ENCODE results near the gene PLA2G2C. TPM values are rescaled to one million over a fixed set of nuclear protein-coding genes. Genes with fewer than 3 reads are reported as not detected.

PLA2G2C gene
- total and polyA plus RNA-seq, 2 donors (not counting 3 experiments of a cell fraction or from before 2014, with no cell fraction given), result not detected

- Histone ChIP-seq H4K20me1 (replicated peaks; ENCODE audit: control insufficient read depth, extremely low read depth, insufficient read depth, low read length) (no peaks in the 10 kb centered on the region), H3K9me3 (replicated peaks; ENCODE audit: control insufficient read depth, insufficient read depth, low read length) (no peaks in the 10 kb centered on the region), H3K4me2 (ENCODE audit: insufficient read depth, low read length) (no peak overlapping the region), H3K79me2 (ENCODE audit: control insufficient read depth, insufficient read depth, low read length) (no peaks in the 10 kb centered on the region), H3K9me1 (replicated peaks; ENCODE audit: control insufficient read depth, extremely low read depth, insufficient read depth, low read length) (no peaks in the 10 kb centered on the region), H3K27me3 (ENCODE audit: control insufficient read depth in 2 of 2, insufficient read depth in 2 of 2, low read length in 2 of 2) (no peaks in the 10 kb centered on the region), H3K9ac (replicated peaks; ENCODE audit: extremely low read depth, insufficient read depth, low read length) (no peak overlapping the region), H3K36me3 (ENCODE audit: control insufficient read depth in 2 of 2, extremely low read depth in 1 of 2, insufficient read depth in 2 of 2, low read length in 2 of 2) (no peaks in the 10 kb centered on the region), H3K4me1 (ENCODE audit: control insufficient read depth, extremely low read depth, insufficient read depth, low read length) (no peaks in the 10 kb centered on the region), H3K4me3 (replicated peaks in 1 of 3; ENCODE audit: insufficient read depth in 1 of 3, low read depth in 1 of 3, low read length in 3 of 3) (no peak overlapping the region), H2AFZ (ENCODE audit: low read depth, low read length) (no peak overlapping the region), H3K27ac (ENCODE audit: insufficient read depth, low read depth, low read length) (no peak overlapping the region)
- intact Hi-C loops (cut with micrococcal nuclease), result no loop called here
- TF ChIP-seq FOS (IDR thresholded peaks at IDR 0.05; ENCODE audit: borderline replicate concordance, insufficient read depth, low read length) (no peak), MYC (IDR thresholded peaks at IDR 0.05; ENCODE audit: low read depth, low read length) (no peak), POLR2AphosphoS5 (IDR thresholded peaks at IDR 0.05; ENCODE audit: insufficient read depth, low read depth, low read length) (no peak), CTCF (IDR thresholded peaks at IDR 0.05; ENCODE audit: extremely low read depth in 1 of 2, insufficient read depth in 1 of 2, low read depth in 1 of 2, low read length in 2 of 2) (no peak), MAX (IDR thresholded peaks at IDR 0.05; ENCODE audit: insufficient read depth, insufficient read length) (no peak), POLR2A (IDR thresholded peaks at IDR 0.05; ENCODE audit: low read depth, low read length) (no peak), GATA2 (IDR thresholded peaks at IDR 0.05; ENCODE audit: insufficient read depth, insufficient read length, low read depth, low read length) (no peak), JUN (IDR thresholded peaks at IDR 0.05; ENCODE audit: borderline replicate concordance, insufficient read depth, insufficient read length, low read depth) (no peak), EZH2 (IDR thresholded peaks at IDR 0.05; ENCODE audit: borderline replicate concordance, low read depth, low read length, severe bottlenecking) (no peak)
- ChIA-PET POLR2A (no interaction called here), CTCF (no interaction called here)
- dilution Hi-C loops (cut with MboI; ENCODE audit: extremely low pct_ligation_motif_present, low sequenced_read_pairs), result no loop called here
- no peak for FAIRE-seq
- BruUV-seq (replicated peaks), result no TSS peak
- DNase-seq (ENCODE audit: low read depth, low spot score), result no peak
Measured at GRCh38 chr1:20138346-20138745, 48.0 kb downstream of the PLA2G2C start.

Data from endothelial cell of umbilical vein (primary cell).